HepG2 (cell line): ENCODE results near the gene SYNE2. TPM values are rescaled to one million over a fixed set of nuclear protein-coding genes. Genes with fewer than 3 reads are reported as not detected.

Source experiments
- EED ChIP-seq: sonication (generic); formaldehyde crosslinking; IDR thresholded peaks from 2 replicates; pipeline ENCODE4 v1.5.0; 2020; ENCODE audit warnings: mild to moderate bottlenecking, missing genetic modification reagents
- ZNF10 ChIP-seq: sonication (generic); formaldehyde crosslinking; IDR thresholded peaks from 2 replicates; pipeline ENCODE4 v1.4.0; 2020; ENCODE audit warnings: mild to moderate bottlenecking, low read depth, missing genetic modification reagents, borderline replicate concordance
- polyA plus RNA-seq, 8 experiments: library from polyadenylated mRNA; depleted of rRNA in 3 of 8; stranded (reverse) in 7 of 8; unstranded in 1 of 8; fragments of >200 nt; fragmentation: Illumina TruSeq in 4 of 8; extraction: Trizol in 4 of 8; gene quantifications; 2 replicates each; pipeline versions ENCODE4 v1.2.1 to v1.2.3, GENCODE V29; 2011 to 2016; ENCODE audit warnings: low read depth in 4 of 8, missing spikeins in 1 of 8, mixed read lengths in 1 of 8; ENCODE audit not compliant: insufficient read depth in 1 of 8
- total RNA-seq, 5 experiments: library from RNA; depleted of rRNA; stranded (reverse); fragments of >200 nt; fragmentation: Illumina TruSeq; extraction: Trizol; gene quantifications; 2 replicates each; pipeline ENCODE4 v1.2.3, GENCODE V29; 2016; ENCODE audit warnings: low read depth in 1 of 5
- TF ChIP-seq, protein P1 (sequence below), 2 experiments: sonication (generic) in 1 of 2; formaldehyde crosslinking in 1 of 2; IDR thresholded peaks; 2 replicates each; pipeline versions ENCODE4 v1.6.1 to v1.9.0; 2014 to 2022; ENCODE audit warnings: antibody characterized with exemption in 1 of 2, borderline replicate concordance in 1 of 2, inconsistent platforms in 1 of 2, low read depth in 1 of 2, missing genetic modification reagents in 1 of 2
- TF ChIP-seq, protein P2 (sequence below): sonication (generic); IDR thresholded peaks from 2 replicates; pipeline ENCODE4 v1.6.1; 2016; ENCODE audit warnings: low read depth, borderline replicate concordance
- TF ChIP-seq, protein P3 (sequence below): sonication (generic); formaldehyde crosslinking; IDR thresholded peaks from 2 replicates; pipeline ENCODE4 v1.4.0; 2020; ENCODE audit warnings: mild to moderate bottlenecking, missing genetic modification reagents, borderline replicate concordance

SYNE2 gene
- total and polyA plus RNA-seq, 2 of the 13 experiments (the other 11 are each of a cell fraction or from before 2014, with no cell fraction given), result 6.2 to 13.3 TPM

DNA sequence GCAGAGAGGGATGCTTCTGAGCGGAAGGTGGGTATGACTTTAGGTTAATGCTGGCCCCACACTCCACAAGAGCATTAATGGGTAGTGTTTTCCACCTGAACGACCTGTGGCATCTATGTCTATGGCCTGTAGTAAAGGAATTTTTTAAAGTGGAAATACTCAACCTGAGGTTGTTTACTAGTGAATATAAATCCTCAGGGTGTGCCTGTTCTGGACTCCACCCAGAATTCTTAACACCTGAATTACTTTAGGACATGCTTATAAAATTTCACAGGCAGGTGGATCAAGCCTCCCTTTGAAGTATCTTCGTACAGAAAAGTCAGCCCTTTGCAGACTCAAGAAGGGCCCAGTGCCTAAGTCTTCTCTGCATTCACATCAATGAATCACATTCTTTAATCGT is 245.3 kb downstream of the SYNE2 start (continued):
- TF ChIP-seq, protein P1, sequence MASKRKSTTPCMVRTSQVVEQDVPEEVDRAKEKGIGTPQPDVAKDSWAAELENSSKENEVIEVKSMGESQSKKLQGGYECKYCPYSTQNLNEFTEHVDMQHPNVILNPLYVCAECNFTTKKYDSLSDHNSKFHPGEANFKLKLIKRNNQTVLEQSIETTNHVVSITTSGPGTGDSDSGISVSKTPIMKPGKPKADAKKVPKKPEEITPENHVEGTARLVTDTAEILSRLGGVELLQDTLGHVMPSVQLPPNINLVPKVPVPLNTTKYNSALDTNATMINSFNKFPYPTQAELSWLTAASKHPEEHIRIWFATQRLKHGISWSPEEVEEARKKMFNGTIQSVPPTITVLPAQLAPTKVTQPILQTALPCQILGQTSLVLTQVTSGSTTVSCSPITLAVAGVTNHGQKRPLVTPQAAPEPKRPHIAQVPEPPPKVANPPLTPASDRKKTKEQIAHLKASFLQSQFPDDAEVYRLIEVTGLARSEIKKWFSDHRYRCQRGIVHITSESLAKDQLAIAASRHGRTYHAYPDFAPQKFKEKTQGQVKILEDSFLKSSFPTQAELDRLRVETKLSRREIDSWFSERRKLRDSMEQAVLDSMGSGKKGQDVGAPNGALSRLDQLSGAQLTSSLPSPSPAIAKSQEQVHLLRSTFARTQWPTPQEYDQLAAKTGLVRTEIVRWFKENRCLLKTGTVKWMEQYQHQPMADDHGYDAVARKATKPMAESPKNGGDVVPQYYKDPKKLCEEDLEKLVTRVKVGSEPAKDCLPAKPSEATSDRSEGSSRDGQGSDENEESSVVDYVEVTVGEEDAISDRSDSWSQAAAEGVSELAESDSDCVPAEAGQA (IDR thresholded peaks at IDR 0.05; ENCODE audit: low read depth), result no peak
- TF ChIP-seq, protein P1 (CRISPR knock-in tag; IDR thresholded peaks at IDR 0.05; ENCODE audit: borderline replicate concordance), result no peak
- no peak for TF ChIP-seq EED (CRISPR knock-in tag)
- no peak for TF ChIP-seq ZNF10
- TF ChIP-seq, protein P2, sequence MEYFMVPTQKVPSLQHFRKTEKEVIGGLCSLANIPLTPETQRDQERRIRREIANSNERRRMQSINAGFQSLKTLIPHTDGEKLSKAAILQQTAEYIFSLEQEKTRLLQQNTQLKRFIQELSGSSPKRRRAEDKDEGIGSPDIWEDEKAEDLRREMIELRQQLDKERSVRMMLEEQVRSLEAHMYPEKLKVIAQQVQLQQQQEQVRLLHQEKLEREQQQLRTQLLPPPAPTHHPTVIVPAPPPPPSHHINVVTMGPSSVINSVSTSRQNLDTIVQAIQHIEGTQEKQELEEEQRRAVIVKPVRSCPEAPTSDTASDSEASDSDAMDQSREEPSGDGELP, result no peak
- TF ChIP-seq, protein P3, sequence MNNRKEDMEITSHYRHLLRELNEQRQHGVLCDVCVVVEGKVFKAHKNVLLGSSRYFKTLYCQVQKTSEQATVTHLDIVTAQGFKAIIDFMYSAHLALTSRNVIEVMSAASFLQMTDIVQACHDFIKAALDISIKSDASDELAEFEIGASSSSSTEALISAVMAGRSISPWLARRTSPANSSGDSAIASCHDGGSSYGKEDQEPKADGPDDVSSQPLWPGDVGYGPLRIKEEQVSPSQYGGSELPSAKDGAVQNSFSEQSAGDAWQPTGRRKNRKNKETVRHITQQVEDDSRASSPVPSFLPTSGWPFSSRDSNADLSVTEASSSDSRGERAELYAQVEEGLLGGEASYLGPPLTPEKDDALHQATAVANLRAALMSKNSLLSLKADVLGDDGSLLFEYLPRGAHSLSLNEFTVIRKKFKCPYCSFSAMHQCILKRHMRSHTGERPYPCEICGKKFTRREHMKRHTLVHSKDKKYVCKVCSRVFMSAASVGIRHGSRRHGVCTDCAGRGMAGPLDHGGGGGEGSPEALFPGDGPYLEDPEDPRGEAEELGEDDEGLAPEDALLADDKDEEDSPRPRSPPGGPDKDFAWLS (CRISPR knock-in tag), result no peak
